AG04450 (cell line): Measurements from ENCODE around the gene RND1. TPM values are rescaled to one million over a fixed set of nuclear protein-coding genes. Genes with fewer than 3 reads are reported as not detected.
A peak's percentile ranks its signal among the peaks of the same experiment; 100 is the strongest.

ENCODE experiments used
- CTCF ChIA-PET: fragments of 300-600, 350-600 bp; formaldehyde crosslinking; extraction: SDS; loops from one replicate; lab custom pipeline; 2022; ENCODE audit warnings: antibody characterized with exemption, inconsistent platforms; lab: Charles Lee
- POLR2A ChIA-PET: fragments of 350-600 bp; formaldehyde crosslinking; extraction: SDS; loops from one replicate; lab custom pipeline; 2021; ENCODE audit warnings: antibody characterized with exemption, inconsistent platforms; lab: Yijun Ruan, JAX
- DNase-seq: peaks from one replicate; pipeline ENCODE4 v3.0.0-alpha.2; 2011; ENCODE audit warnings: low read depth, low spot score
- H3K27ac ChIP-seq: one replicate; pipeline ENCODE4 v1.5.1; 2012; ENCODE audit warnings: low read depth, low read length, control low read depth
- H3K27me3 ChIP-seq: one replicate; pipeline ENCODE4 v1.6.0; 2012; ENCODE audit warnings: low read length; ENCODE audit not compliant: control insufficient read depth, insufficient read depth
- H3K4me3 ChIP-seq: 2 replicates; pipeline ENCODE4 v1.5.1; 2011; ENCODE audit warnings: mild to moderate bottlenecking, low read depth, low read length, control low read depth
- H3K9me3 ChIP-seq: 2 replicates; pipeline ENCODE4 v1.5.1; 2012; ENCODE audit warnings: low read length; ENCODE audit not compliant: control insufficient read depth, insufficient read depth
- CTCF ChIP-seq: IDR thresholded peaks from 2 replicates; pipeline ENCODE4 v1.5.1; 2011; ENCODE audit warnings: low read depth, low read length, control low read depth, inconsistent platforms
- polyA plus RNA-seq: library from polyadenylated mRNA; depleted of rRNA; stranded (reverse); fragments of >200 nt; gene quantifications from 2 replicates; pipeline ENCODE4 v1.2.3, GENCODE V29; 2011; rRNA removed
- small RNA-seq: library from RNA; depleted of rRNA; stranded (forward); fragments of <200 nt; gene quantifications from one replicate; pipeline ENCODE3, GENCODE V24; 2012; ENCODE audit warnings: low read depth; ENCODE audit not compliant: insufficient read length

RND1 gene
- polyA plus RNA-seq, 1 experiment, result 0.42 TPM

GRCh38 chr12:48812389-48812788 lies 53.3 kb downstream of the RND1 start:
- Histone ChIP-seq H3K4me3 (no peak overlapping the region), H3K27ac (peak overlapping the region; percentile 99), H3K27me3 (no peaks in the 10 kb centered on the region), H3K9me3 (no peaks in the 10 kb centered on the region; the same call in 1 of the 2 replicates)
- ChIA-PET POLR2A (interaction anchor here (0.6 kb wide), 1 partner anchor 14 kb away, joined by 3 read pairs; no protein-coding TSS in a partner anchor), CTCF (interaction anchor here (1.3 to 3.5 kb wide), 3 partner anchors 17 to 271 kb away, joined by 4 to 35 read pairs (median 14); no protein-coding TSS in a partner anchor)
- TF ChIP-seq CTCF, result no peak
- DNase-seq, result no peak

- Histone ChIP-seq H3K27ac (peak overlapping the region; percentile 99), H3K27me3 (no peaks in the 10 kb centered on the region), H3K4me3 (no peak overlapping the region), H3K9me3 (no peaks in the 10 kb centered on the region; the same call in 1 of the 2 replicates)
- CTCF ChIA-PET, result interaction anchor here (1.3 to 3.5 kb wide), 4 partner anchors 15 to 270 kb away, joined by 4 to 14 read pairs (median 7); no protein-coding TSS in a partner anchor
- DNase-seq, result no peak
- no peak for TF ChIP-seq CTCF
- POLR2A ChIA-PET, result interaction anchor here (0.6 to 1.8 kb wide), 8 partner anchors 10 to 930 kb away, joined by 3 to 13 read pairs (median 4); partner anchors contain the start of gene ADCY6
Observed at GRCh38 chr12:48811437-48812090, 54.1 kb downstream of the RND1 start.

- ChIA-PET POLR2A (interaction anchor here (0.7 to 1.8 kb wide), 7 partner anchors 10 to 929 kb away, joined by 3 to 13 read pairs (median 5); partner anchors contain the start of gene ADCY6), CTCF (interaction anchor here (0.8 to 3.5 kb wide), 4 partner anchors 15 to 79 kb away, joined by 3 to 14 read pairs (median 7); no protein-coding TSS in a partner anchor)
- Histone ChIP-seq H3K27me3 (no peaks in the 10 kb centered on the region), H3K9me3 (no peaks in the 10 kb centered on the region; the same call in 1 of the 2 replicates), H3K27ac (peak overlapping the region; percentile 99), H3K4me3 (0 out of 2 replicates have a peak overlapping the region, but pooled peaks have one; percentile 13)
- DNase-seq, result peak; percentile 96
- TF ChIP-seq CTCF, result no peak
Observed at GRCh38 chr12:48810903-48811431, 54.7 kb downstream of the RND1 start.

GRCh38 chr12:48807981-48808380 lies 57.7 kb downstream of the RND1 start:
- no peaks in the 10 kb centered on the region for H3K9me3 ChIP-seq
- ChIA-PET CTCF (interaction anchor here (1.7 kb wide), 1 partner anchor 13 kb away, joined by 4 read pairs; no protein-coding TSS in a partner anchor), POLR2A (no interaction called here)
- no peaks in the 10 kb centered on the region for H3K27me3 ChIP-seq
- TF ChIP-seq CTCF, result no peak
- no peak overlapping the region for H3K4me3 ChIP-seq
- no peak for DNase-seq
- H3K27ac ChIP-seq, result no peak overlapping the region

Small RNAs within 50 kb of the gene (small RNA-seq; reads per million reads assigned to genes)
- gene AC073610.1, result not detected
- not detected for gene RF00019
- not detected for gene RNU6-600P

Other genes starting within 250 kb of the RND1 start
- gene KANSL2, start 183.6 kb downstream of the RND1 start, polyA plus RNA-seq, result 35.3 and 37.9 TPM in 2 replicates
- 23.7 and 30.8 TPM in 2 replicates for gene CCNT1, start 149.2 kb downstream of the RND1 start, polyA plus RNA-seq
- 26.7 and 31.6 TPM in 2 replicates for gene ADCY6, start 76.8 kb downstream of the RND1 start, polyA plus RNA-seq
- gene CACNB3, start 47.4 kb downstream of the RND1 start, polyA plus RNA-seq, result 44.9 and 51.7 TPM in 2 replicates
- 56.6 and 57.4 TPM in 2 replicates for gene DDX23, start 13.7 kb downstream of the RND1 start, polyA plus RNA-seq
- 85.9 and 99.2 TPM in 2 replicates for gene FKBP11, start 59.6 kb upstream of the RND1 start, polyA plus RNA-seq
- 260 TPM in 2 replicates for gene ARF3, start 91.6 kb upstream of the RND1 start, polyA plus RNA-seq
- gene WNT10B, start 105.9 kb upstream of the RND1 start, polyA plus RNA-seq, result 0.24 and 0.26 TPM in 2 replicates
- not detected in 2 replicates for gene WNT1, start 112.5 kb upstream of the RND1 start, polyA plus RNA-seq
- gene DDN, start 133.5 kb upstream of the RND1 start, polyA plus RNA-seq, result 0.02 and 0.04 TPM in 2 replicates
- 112 and 130 TPM in 2 replicates for gene PRKAG1, start 152.9 kb upstream of the RND1 start, polyA plus RNA-seq
- 8.9 and 11.2 TPM in 2 replicates for gene KMT2D, start 194.9 kb upstream of the RND1 start, polyA plus RNA-seq
- gene RHEBL1, start 204.1 kb upstream of the RND1 start, polyA plus RNA-seq, result 0.31 and 0.51 TPM in 2 replicates
- gene DHH, start 228.9 kb upstream of the RND1 start, polyA plus RNA-seq, result not detected in 2 replicates
- 34.1 and 37.3 TPM in 2 replicates for gene LMBR1L, start 245.0 kb upstream of the RND1 start, polyA plus RNA-seq